Amniotic stem cell (primary cell): Measurements from ENCODE around the gene KLF5.
A peak's percentile ranks its signal among the peaks of the same experiment; 100 is the strongest.
"Not testable (repeated sequence)": the region's sequence is repeated elsewhere in the genome, so short reads cannot be mapped to it uniquely, and the experiment has no call there.

Experiments used
- DNase-seq: peaks from one replicate; lab custom pipeline; 2025; lab: John Stamatoyannopoulos, UW

KLF5 gene

DNA sequence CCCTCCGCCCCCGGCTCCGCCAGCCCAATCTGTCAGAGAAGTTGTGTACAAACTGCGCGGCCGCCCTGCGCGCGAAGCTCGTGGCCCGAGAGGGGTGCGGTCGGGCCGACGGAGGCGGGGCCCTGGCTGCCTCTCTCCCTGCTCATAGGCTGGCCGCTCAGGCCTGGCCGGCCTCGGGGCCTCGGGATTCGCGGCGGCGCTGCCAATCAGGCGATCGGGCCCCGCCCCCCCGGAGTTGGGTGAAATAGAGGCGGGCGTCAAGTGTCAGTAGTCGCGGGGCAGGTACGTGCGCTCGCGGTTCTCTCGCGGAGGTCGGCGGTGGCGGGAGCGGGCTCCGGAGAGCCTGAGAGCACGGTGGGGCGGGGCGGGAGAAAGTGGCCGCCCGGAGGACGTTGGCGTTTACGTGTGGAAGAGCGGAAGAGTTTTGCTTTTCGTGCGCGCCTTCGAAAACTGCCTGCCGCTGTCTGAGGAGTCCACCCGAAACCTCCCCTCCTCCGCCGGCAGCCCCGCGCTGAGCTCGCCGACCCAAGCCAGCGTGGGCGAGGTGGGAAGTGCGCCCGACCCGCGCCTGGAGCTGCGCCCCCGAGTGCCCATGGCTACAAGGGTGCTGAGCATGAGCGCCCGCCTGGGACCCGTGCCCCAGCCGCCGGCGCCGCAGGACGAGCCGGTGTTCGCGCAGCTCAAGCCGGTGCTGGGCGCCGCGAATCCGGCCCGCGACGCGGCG lies at the start of gene KLF5:
Gene KLF5 (plus strand): TSS at position 270 of the 724 bp plus-strand sequence. CDS start 323 bp downstream, at position 593.
- DNase-seq = peak; percentile 80

- no peak for DNase-seq
These were observed 47.1 kb upstream of the KLF5 start for GRCh38 chr13:73011751-73012150.

DNA sequence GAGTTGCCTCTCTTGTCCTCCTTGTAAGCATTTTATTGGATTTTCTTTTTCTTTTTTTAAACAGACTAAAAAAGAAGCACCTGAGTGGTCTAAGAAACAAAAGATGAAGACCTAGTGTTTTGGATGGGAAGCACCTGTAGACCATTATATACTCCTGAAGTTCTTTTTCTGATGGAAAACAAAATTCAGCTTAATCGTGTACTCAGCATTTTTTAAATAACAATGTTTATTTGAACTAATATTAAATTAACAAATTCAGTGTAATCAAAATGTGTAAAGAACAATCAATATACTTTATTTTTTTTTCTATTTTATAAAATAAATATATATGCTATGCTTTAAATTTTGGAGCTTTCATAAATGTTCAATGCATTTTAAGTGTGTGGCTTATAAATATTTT lies 43.0 kb upstream of the KLF5 start:
- DNase-seq = no peak

DNA sequence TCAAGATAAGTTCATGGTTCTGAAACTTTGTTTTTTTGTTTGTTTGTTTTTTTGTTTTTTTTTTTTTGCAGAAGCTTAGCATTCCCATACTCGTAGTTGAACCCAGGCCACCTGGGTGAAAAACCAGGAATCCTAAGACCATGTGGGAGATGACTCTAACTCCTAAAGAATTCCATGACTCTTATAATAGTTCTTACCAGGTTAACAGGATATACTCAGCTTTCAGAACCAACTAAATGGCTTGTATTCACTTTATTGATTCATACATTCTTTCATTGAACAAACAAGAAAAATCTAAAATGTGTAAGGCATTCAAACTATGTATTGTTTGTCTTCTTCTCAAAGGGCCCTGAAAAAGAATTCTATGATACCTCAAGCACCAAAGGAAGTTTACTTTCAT lies 40.5 kb upstream of the KLF5 start:
- DNase-seq = no peak

DNA sequence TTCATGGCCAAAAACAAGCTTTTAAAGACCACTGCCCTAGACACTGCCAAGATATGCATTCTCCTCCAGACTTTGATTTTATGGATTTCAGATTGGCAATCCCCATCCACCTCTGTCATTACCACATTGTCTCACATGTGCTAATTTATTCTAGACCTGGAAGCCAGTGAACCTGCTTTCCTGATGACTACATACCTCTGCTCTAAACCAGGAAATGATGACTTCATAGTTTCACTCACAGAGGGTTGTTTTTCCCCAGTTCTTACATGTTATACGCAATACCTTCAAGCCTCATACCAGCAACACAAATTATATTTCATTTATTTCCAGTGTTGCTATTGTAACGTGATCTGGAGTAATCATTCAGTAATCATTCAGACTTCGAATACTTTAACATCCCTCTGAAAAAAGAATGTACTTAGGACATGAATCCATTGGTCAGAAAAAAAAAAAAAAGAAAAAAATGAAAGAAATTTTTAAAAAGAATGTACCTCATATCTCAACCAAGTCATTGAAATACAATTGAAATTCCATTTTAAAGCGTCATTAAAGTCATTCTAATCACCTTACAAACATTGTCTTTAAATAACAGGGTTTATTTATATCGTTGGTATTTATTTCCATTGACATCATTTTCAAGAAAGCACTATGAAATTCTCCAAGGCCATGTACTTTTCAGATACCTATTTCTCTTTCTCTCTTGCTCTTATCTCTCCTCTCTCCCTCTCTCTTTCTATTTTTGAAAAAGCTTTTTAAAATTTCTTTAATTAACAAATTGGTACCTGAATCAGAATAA lies 33.4 kb upstream of the KLF5 start:
- DNase-seq = no peak

GRCh38 chr13:73034901-73035300 lies 23.9 kb upstream of the KLF5 start:
- no peak for DNase-seq

GRCh38 chr13:73035660-73036059 lies 23.1 kb upstream of the KLF5 start:
- no peak for DNase-seq

- DNase-seq = no peak
These were observed 22.2 kb upstream of the KLF5 start for GRCh38 chr13:73036566-73036965.

DNA sequence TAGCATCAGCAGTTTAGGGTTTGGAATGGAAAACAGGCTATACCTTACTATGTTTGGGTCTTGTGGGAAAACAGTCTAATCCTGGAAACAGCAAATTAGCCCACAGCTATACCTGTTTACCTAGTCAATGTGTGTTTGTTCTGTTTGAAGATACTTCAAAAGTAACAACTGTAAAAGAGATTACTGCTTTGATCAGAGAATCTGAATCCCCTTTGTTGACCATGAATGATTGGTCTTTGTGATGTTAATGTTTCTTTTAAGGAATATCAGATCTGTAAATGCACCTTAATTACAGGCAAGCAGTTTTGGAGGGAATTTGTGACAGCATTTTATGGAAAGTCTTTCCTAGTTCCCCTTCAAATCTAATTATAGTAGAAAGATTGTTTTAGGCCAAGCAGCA lies 20.7 kb upstream of the KLF5 start:
- no peak for DNase-seq

DNA sequence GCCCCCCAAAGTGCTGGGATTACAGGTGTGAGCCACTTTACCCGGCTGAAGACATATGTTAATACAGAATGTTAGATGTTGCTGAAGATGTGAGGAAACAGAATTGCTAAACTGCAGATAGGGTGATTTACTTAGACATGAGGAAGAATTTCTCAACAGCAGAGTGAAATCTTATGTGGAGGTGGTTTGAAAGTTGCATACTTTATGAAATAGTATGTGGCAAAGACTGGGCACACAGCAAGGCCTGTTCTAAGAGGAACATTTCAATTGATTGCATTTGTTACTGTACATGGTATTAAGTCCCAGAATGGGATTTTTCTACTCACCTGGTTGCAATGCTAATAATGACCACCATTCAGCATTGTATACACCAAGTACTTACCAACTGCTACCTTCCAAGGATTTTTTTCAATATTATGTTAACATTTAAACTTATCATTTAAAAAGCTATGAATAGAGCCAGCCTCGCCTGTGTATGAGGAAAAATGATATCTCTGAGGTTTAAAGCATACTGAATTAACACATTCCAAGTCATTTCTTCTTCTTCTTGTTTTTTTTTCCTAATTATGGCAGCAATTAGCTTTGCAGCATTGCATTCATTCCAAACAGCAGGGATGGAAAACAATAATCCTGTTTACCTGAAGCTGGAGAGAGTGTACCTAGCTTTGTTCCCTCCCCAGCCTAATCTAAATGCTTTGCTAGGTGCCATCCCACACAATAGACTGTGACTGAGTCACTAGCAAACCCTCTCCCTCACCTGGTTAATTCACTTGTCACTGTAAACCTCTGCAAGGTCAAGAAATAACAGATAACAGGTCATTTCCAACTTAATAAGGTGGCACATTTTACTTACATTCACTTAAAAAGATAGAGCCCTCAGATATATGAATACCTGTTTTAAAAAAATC lies 19.4 kb upstream of the KLF5 start:
- DNase-seq = no peak

GRCh38 chr13:73040484-73040883 lies 18.3 kb upstream of the KLF5 start:
- no peak for DNase-seq

DNA sequence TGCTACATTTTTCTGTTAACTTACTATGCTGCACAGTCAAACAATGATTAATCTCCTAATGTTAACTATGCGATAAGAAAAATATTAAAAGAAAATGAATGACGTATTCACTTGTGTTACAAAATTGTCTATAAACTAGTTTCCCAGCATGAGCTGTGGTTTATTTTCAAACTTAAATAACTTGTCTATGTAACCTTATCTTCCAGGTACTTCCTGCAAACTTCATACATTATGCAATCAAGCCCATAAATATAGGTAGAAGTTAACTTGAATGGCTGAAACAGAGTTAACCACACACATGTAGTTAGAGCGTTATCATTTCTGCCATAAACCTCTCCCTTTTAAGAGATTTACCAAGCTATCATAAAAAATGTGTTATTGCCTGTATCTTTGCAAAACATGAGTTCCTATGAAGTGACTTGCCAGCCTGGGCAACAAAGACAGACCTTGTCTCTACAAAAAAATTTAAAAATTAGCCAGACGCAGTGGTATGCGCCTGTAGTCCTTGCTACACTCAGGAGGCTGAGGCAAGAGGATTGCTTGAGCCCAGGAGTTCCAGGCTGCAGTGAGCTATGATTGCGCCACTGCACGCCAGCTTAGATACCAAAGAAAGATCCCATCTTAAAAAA lies 17.7 kb upstream of the KLF5 start:
- DNase-seq = no peak

- no peak for DNase-seq
These were observed 13.8 kb upstream of the KLF5 start for GRCh38 chr13:73045031-73045430.

GRCh38 chr13:73048615-73049014 lies 10.2 kb upstream of the KLF5 start:
- DNase-seq = not testable (repeated sequence)

- DNase-seq = no peak
These were observed 4.1 kb upstream of the KLF5 start for GRCh38 chr13:73054712-73055111.

DNA sequence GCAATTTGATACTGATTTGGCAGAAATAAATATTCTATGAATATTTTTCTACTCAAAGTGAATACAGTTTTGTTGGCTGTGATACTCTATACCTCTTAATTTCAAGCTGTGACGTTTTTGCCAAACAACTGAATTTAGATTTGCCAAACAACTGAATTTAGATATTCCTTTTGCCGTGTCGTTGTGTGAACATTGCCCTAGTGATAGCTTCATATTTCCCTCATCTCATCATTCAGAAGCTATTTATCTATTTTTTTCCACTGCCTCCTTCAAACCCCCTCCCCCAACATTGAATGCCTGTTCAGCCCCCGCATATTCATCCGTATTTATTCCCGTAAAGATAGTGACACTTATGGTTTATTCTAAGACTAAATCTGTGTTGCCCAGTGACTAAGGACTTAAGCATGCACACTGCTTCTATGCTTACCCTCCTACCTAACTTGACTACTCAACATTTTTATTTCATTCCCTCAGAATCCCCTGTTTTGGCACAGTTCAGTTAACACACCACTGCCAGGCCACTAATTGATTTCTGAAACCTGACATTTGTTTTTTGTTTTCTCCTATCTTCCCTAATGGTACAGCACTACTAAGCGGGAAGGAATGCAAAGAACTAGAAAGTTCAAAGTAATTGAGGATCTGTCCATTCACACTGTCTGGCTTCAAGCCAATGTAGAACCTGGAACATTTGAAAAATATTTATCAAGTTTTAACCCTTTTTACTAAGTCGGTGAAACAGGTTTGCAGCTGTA lies 2.8 kb upstream of the KLF5 start:
- peak; percentile 60 for DNase-seq

DNA sequence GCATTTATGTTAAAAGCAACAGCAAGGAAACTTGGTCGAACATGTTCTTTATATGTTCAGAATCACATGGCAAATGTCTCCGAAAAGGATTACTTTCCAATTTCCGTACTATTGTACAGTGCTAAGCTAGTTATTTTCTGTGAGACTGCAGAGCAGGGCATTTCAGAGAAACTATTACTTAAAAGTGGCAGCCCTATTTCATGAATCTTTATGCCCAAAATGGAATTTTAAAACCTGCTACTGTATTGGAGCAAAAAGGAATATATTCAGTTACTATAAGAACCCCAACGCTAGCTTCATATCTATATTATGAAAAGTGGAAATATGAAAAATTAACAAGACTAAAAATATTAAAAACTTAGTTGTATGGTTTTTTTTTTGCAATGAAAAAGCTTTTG lies 2.2 kb upstream of the KLF5 start:
- no peak for DNase-seq

DNA sequence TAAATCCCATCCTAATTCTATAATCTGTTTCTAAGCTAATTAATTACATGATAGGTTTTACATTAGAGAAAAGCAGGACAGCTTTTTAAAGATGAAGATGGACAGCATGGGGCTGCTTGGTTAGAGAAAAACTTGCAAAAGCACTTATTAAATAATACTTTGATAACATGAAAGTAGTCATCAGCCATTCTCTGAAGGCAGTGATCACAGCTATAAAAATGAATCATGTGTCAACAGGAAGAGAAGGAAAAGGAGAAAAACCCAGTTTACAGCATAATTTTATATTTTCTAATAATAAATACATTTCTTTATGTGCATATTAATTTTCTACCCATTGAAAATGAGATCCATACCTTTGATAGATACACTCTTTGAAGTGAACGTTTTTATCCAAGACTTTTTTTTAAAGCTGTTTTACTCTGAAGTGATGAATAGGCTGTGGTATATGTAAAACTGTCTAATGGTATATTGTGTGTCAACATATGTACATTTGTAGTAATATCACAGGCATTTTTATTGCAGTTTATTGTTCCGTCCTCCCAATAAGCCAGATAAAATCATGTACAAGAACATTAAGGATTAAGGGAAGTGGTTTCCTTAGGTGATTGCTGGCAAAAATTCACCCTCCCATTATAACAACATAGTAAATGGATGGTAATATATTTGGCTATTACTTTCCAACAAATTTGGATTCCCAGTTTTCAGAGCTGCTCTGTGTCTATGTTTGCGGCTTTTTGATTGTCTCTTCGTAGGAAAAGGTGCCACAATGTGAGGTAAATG lies 1.3 kb upstream of the KLF5 start:
- DNase-seq = no peak

DNA sequence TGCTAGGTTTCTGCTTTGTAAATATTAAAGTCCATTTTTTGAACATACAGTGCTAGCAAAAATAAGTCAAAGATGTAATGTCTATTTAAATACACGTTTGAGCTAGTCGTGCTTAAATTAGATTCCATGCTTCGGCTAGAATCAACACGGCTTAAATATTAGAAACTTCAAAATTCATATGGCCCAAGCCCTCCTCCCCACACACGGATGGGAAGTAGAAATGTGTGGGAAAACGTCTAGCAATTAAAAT lies 816 bp upstream of the KLF5 start:
- DNase-seq = no peak

GRCh38 chr13:73058432-73058735 lies 421 bp upstream of the KLF5 start:
- no peak for DNase-seq
